H1 (cell line): ENCODE data around the gene VSNL1. TPM values are rescaled to one million over a fixed set of nuclear protein-coding genes. Genes with fewer than 3 reads are reported as not detected.

Source experiments
- CTCF ChIA-PET: fragments of 300-600 bp; sonication (Branson Sonifier 250); formaldehyde crosslinking; loops from one replicate; lab custom pipeline; 2021; ENCODE audit not compliant: partially characterized antibody; lab: Charles Lee
- POLR2A ChIA-PET: fragments of 300-600 bp; sonication (Branson Sonifier 250); formaldehyde crosslinking; loops from one replicate; lab custom pipeline; 2021; ENCODE audit warnings: inconsistent platforms; ENCODE audit not compliant: partially characterized antibody; lab: Charles Lee
- DNase-seq, 2 experiments: peaks; one replicate each; pipeline versions ENCODE4 v3.0.0 to v3.0.0-alpha.2; 2010 to 2022; ENCODE audit warnings: low spot score in 2 of 2, low read depth in 1 of 2, mixed read lengths in 1 of 2
- FAIRE-seq: peaks from 2 replicates; lab custom pipeline; 2011; peaks lifted over from hg19 to GRCh38; lab: Jason Lieb, UNC
- H2AFZ ChIP-seq: 2 replicates; pipeline ENCODE4 v1.8.1; 2012; ENCODE audit warnings: low read length, inconsistent platforms
- H2AK5ac ChIP-seq: 2 replicates; pipeline ENCODE4 v1.6.1; 2013; ENCODE audit warnings: low read depth, low read length
- H2BK120ac ChIP-seq: replicated peaks from 2 replicates; pipeline ENCODE3; 2013; ENCODE audit warnings: low read depth, low read length, inconsistent platforms
- H2BK12ac ChIP-seq: 2 replicates; pipeline ENCODE4 v1.6.1; 2013; ENCODE audit warnings: low read depth, low read length
- H2BK15ac ChIP-seq: 2 replicates; pipeline ENCODE4 v1.6.1; 2013; ENCODE audit warnings: low read length
- H2BK20ac ChIP-seq: 2 replicates; pipeline ENCODE4 v1.6.1; 2013; ENCODE audit warnings: low read length
- H2BK5ac ChIP-seq: 2 replicates; pipeline ENCODE4 v1.6.1; 2013; ENCODE audit warnings: low read depth, low read length
- H3K14ac ChIP-seq: 2 replicates; pipeline ENCODE4 v1.6.1; 2013; ENCODE audit warnings: inconsistent platforms; ENCODE audit not compliant: insufficient read length
- H3K18ac ChIP-seq: 2 replicates; pipeline ENCODE4 v1.6.1; 2013; ENCODE audit warnings: low read length; ENCODE audit errors: extremely low read depth
- H3K23ac ChIP-seq: 2 replicates; pipeline ENCODE4 v1.6.1; 2013; ENCODE audit warnings: inconsistent platforms; ENCODE audit not compliant: insufficient read length
- H3K23me2 ChIP-seq: 2 replicates; pipeline ENCODE4 v1.6.1; 2013; ENCODE audit warnings: low read depth, low read length
- H3K27ac ChIP-seq: 2 replicates; pipeline ENCODE4 v1.6.1; 2011; ENCODE audit warnings: low read depth, low read length, inconsistent platforms
- H3K27me3 ChIP-seq, 4 experiments: replicated peaks in 1 of 4; 1 replicate in 1 of 4; 2 replicates in 3 of 4; pipeline versions ENCODE4 v1.6.1 to v1.8.1; 2011 to 2013; ENCODE audit warnings: low read length in 3 of 4, mild to moderate bottlenecking in 3 of 4, inconsistent platforms in 2 of 4, mixed read lengths in 2 of 4, moderate library complexity in 1 of 4; ENCODE audit not compliant: control insufficient read depth in 3 of 4, insufficient read depth in 3 of 4; ENCODE audit errors: extremely low read depth in 1 of 4
- H3K36me3 ChIP-seq, 4 experiments: 2 replicates each; pipeline versions ENCODE4 v1.6.1 to v1.8.1; 2011 to 2013; ENCODE audit warnings: mild to moderate bottlenecking in 4 of 4, low read length in 3 of 4, moderate library complexity in 2 of 4, control low read depth in 1 of 4, inconsistent platforms in 1 of 4; ENCODE audit not compliant: insufficient read depth in 4 of 4, control insufficient read depth in 2 of 4
- H3K4ac ChIP-seq: replicated peaks from 2 replicates; pipeline ENCODE3; 2013; ENCODE audit warnings: low read length, low read depth, mixed read lengths, inconsistent platforms; ENCODE audit not compliant: insufficient read length
- H3K4me1 ChIP-seq, 4 experiments: replicated peaks in 1 of 4; 1 replicate in 1 of 4; 2 replicates in 3 of 4; pipeline versions ENCODE4 v1.6.1 to v1.8.1; 2011 to 2013; ENCODE audit warnings: low read length in 3 of 4, inconsistent platforms in 2 of 4, mixed read lengths in 1 of 4; ENCODE audit not compliant: insufficient read depth in 4 of 4, control insufficient read depth in 3 of 4
- H3K4me2 ChIP-seq, 2 experiments: 2 replicates each; pipeline versions ENCODE4 v1.6.1 to v1.8.1; 2011 to 2013; ENCODE audit warnings: low read depth in 2 of 2, low read length in 2 of 2, control low read depth in 1 of 2, inconsistent platforms in 1 of 2, mild to moderate bottlenecking in 1 of 2; ENCODE audit not compliant: insufficient read depth in 1 of 2
- H3K4me3 ChIP-seq, 4 experiments: fragments of 200-600, 300-600 bp in 1 of 4; sonication (generic), shearing (Covaris generic), sonication (Bioruptor Twin) in 1 of 4; 2 replicates each; pipeline versions ENCODE4 v1.5.1 to v1.8.1; 2011 to 2016; ENCODE audit warnings: low read length in 4 of 4, low read depth in 3 of 4, control low read depth in 2 of 4, inconsistent platforms in 2 of 4, mild to moderate bottlenecking in 2 of 4, mixed read lengths in 1 of 4, moderate library complexity in 1 of 4; ENCODE audit not compliant: insufficient read depth in 2 of 4; ENCODE audit errors: extremely low read depth in 1 of 4
- H3K56ac ChIP-seq: replicated peaks from 2 replicates; pipeline ENCODE3; 2013; ENCODE audit warnings: low read depth, mild to moderate bottlenecking, mixed read lengths, low read length, inconsistent platforms; ENCODE audit not compliant: insufficient read length
- H3K79me1 ChIP-seq: 2 replicates; pipeline ENCODE4 v1.6.1; 2013; ENCODE audit warnings: low read depth, low read length, control low read depth
- H3K79me2 ChIP-seq, 2 experiments: 2 replicates each; pipeline versions ENCODE4 v1.6.1 to v1.8.1; 2012 to 2013; ENCODE audit warnings: low read length in 2 of 2, mild to moderate bottlenecking in 2 of 2, inconsistent platforms in 1 of 2; ENCODE audit not compliant: insufficient read depth in 2 of 2, control insufficient read depth in 1 of 2
- H3K9ac ChIP-seq, 4 experiments: replicated peaks in 1 of 4; 1 replicate in 1 of 4; 2 replicates in 3 of 4; pipeline versions ENCODE4 v1.6.1 to v1.8.1; 2011 to 2013; ENCODE audit warnings: low read depth in 3 of 4, low read length in 3 of 4, control low read depth in 2 of 4, mild to moderate bottlenecking in 2 of 4, moderate library complexity in 2 of 4, inconsistent platforms in 1 of 4; ENCODE audit errors: extremely low read depth in 1 of 4
- H3K9me3 ChIP-seq, 2 experiments: 2 replicates each; pipeline versions ENCODE4 v1.6.1 to v1.8.1; 2012 to 2013; ENCODE audit warnings: mild to moderate bottlenecking in 2 of 2, moderate library complexity in 2 of 2, control low read depth in 1 of 2, inconsistent platforms in 1 of 2, low read depth in 1 of 2, low read length in 1 of 2, mixed read lengths in 1 of 2; ENCODE audit not compliant: insufficient read depth in 2 of 2
- H4K20me1 ChIP-seq, 2 experiments: replicated peaks in 1 of 2; 2 replicates each; pipeline versions ENCODE3 to v1.8.1; 2011 to 2013; ENCODE audit warnings: inconsistent platforms in 2 of 2, low read length in 2 of 2, mild to moderate bottlenecking in 1 of 2; ENCODE audit not compliant: insufficient read depth in 2 of 2, control insufficient read depth in 1 of 2
- H4K5ac ChIP-seq: 2 replicates; pipeline ENCODE4 v1.6.1; 2013; ENCODE audit warnings: low read length, low read depth, mixed read lengths, inconsistent platforms; ENCODE audit not compliant: insufficient read length
- H4K8ac ChIP-seq: 2 replicates; pipeline ENCODE4 v1.8.0; 2013; ENCODE audit warnings: mild to moderate bottlenecking, moderate library complexity, low read length, inconsistent platforms; ENCODE audit not compliant: insufficient read depth; ENCODE audit errors: extremely low read depth
- H4K91ac ChIP-seq: replicated peaks from 2 replicates; pipeline ENCODE3; 2013; ENCODE audit warnings: low read length, mixed read lengths, inconsistent platforms; ENCODE audit not compliant: insufficient read length
- POLR2A ChIP-seq, 2 experiments: IDR thresholded peaks; 1 replicate in 1 of 2; 2 replicates in 1 of 2; pipeline ENCODE4 v1.6.1; 2011; ENCODE audit warnings: low read depth in 2 of 2, low read length in 2 of 2, mild to moderate bottlenecking in 2 of 2; ENCODE audit errors: control extremely low read depth in 1 of 2
- POU5F1 ChIP-seq: IDR thresholded peaks from 2 replicates; pipeline ENCODE4 v1.6.1; 2011; ENCODE audit warnings: low read depth, mild to moderate bottlenecking, low read length, moderate library complexity
- RXRA ChIP-seq: IDR thresholded peaks from 2 replicates; pipeline ENCODE4 v1.6.1; 2011; ENCODE audit warnings: low read depth, mild to moderate bottlenecking, low read length, moderate library complexity; ENCODE audit not compliant: insufficient read depth
- ZNF274 ChIP-seq: IDR thresholded peaks from 2 replicates; pipeline ENCODE4 v1.7.0; 2012; ENCODE audit warnings: low read length, borderline replicate concordance; ENCODE audit errors: extremely low read depth
- WGBS, 2 experiments: shearing (Covaris generic) in 1 of 2; methylation state at CpG; one replicate each; pipeline versions ENCODE4 v1.1.6 to v1.1.7; 2013 to 2015; ENCODE audit warnings: low lambda C conversion rate in 2 of 2, mixed read lengths in 2 of 2, inconsistent platforms in 1 of 2, low coverage in 1 of 2, missing lambda C conversion rate in 1 of 2; ENCODE audit not compliant: insufficient replicate concordance in 2 of 2, insufficient coverage in 1 of 2, insufficient read length in 1 of 2; ENCODE audit errors: extremely low coverage in 1 of 2, missing lambda C conversion rate in 1 of 2; 5-methylcytosine and 5-hydroxymethylcytosine counted together
- polyA plus RNA-seq, 7 experiments: library from polyadenylated mRNA; depleted of rRNA in 3 of 7; stranded (reverse) in 5 of 7; unstranded in 2 of 7; fragments of >200 nt in 5 of 7; fragments of 200-250 nt in 2 of 7; gene quantifications; 1 replicate in 5 of 7; 2 replicates in 1 of 7; 4 replicates in 1 of 7; pipeline versions ENCODE4 v1.2.1 to v1.2.3, GENCODE V29; 2011 to 2013; ENCODE audit warnings: missing spikeins in 2 of 7, mixed read lengths in 2 of 7
- total RNA-seq: library from RNA; stranded (reverse); fragmentation: NEBNext Ultra II Directional; extraction: Animal tissue kit (Norgen Biotek cat#: 25700); gene quantifications from 2 replicates; pipeline ENCODE4 v1.2.1, GENCODE V29; 2021

Gene VSNL1
- total and polyA plus RNA-seq, 2 of the 8 experiments (the other 6 are each of a cell fraction or from before 2014, with no cell fraction given): 49.4 to 108 TPM

DNA sequence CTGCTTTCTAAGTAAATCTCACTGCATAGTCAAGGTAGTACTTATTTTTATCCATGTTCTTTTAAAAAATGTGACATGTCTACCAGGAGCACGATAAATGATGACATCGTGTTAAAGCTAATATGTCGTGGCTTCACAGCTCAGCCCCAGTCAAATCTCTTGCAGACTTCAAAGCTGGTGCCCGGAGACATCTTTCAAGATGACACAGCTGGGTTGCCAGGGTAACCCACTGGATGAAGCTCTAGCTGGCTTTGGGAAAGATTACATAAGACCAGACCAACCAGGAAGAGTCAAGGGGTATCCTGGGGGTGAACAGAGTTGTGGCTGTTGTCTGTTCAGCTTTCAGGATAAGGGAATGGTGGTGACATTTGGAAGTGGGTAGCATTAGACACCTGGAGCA, 67.8 kb downstream of the VSNL1 start:
- H2AFZ ChIP-seq: no peak overlapping the region
- no peak for FAIRE-seq
- no peak overlapping the region for H3K56ac ChIP-seq
- H4K20me1 ChIP-seq: no peaks in the 10 kb centered on the region
- no peak overlapping the region for H2BK20ac ChIP-seq
- no peaks in the 10 kb centered on the region for H3K9me3 ChIP-seq
- H3K18ac ChIP-seq: no peak overlapping the region
- WGBS, 2 experiments: 93% methylated on average over 4 of the region's 4 CpGs; no CpG with 5 or more reads in 1 of the 2 experiments
- H4K5ac ChIP-seq: no peak overlapping the region
- DNase-seq: no peak
- H3K4ac ChIP-seq: no peak overlapping the region
- 0 out of 2 replicates have a peak, but pooled peaks cover 2% of the 10 kb centered on the region for H3K23me2 ChIP-seq
- POLR2A ChIA-PET: no interaction called here
- CTCF ChIA-PET: interaction anchor here (0.8 to 3.6 kb wide), 6 partner anchors 13 to 62 kb away, joined by 3 to 16 read pairs (median 5); no protein-coding TSS in a partner anchor
- H4K8ac ChIP-seq: no peak overlapping the region
- H2BK120ac ChIP-seq: no peak overlapping the region
- H3K36me3 ChIP-seq: peaks cover 0 to 6% (median 1%) of the 10 kb centered on the region in 4 experiments; a peak in 3 of 8 replicates
- H2AK5ac ChIP-seq: no peak overlapping the region
- H2BK12ac ChIP-seq: no peak overlapping the region
- H3K79me2 ChIP-seq: no peaks in the 10 kb centered on the region
- no peak overlapping the region for H2BK15ac ChIP-seq
- peaks cover 2% of the 10 kb centered on the region; the same call in 1 of the 2 replicates for H3K79me1 ChIP-seq
- H2BK5ac ChIP-seq: no peak overlapping the region
- no peak overlapping the region for H3K4me2 ChIP-seq
- no peak overlapping the region for H3K4me3 ChIP-seq
- no peak overlapping the region for H3K27ac ChIP-seq
- H3K27me3 ChIP-seq: no peaks in the 10 kb centered on the region
- H3K14ac ChIP-seq: no peak overlapping the region
- peaks cover 3 to 10% (median 5%) of the 10 kb centered on the region in 4 experiments; a peak in 4 of 7 replicates for H3K4me1 ChIP-seq
- H3K9ac ChIP-seq: no peak overlapping the region
- H4K91ac ChIP-seq: no peak overlapping the region
- no peak overlapping the region for H3K23ac ChIP-seq
- TF ChIP-seq RXRA: no peak
- TF ChIP-seq POLR2A (IDR thresholded peaks at IDR 0.05; ENCODE audit: control extremely low read depth in 1 of 2, low read depth in 2 of 2, low read length in 2 of 2): no peak
- no peak for TF ChIP-seq POU5F1
- no peak for TF ChIP-seq ZNF274
